Measurements from ENCODE around the gene FBXO48.

The FBXO48 gene

GRCh38 chr2:68435615-68436014 is 31.5 kb downstream of the FBXO48 start:
- no peak for DNase-seq (ENCODE audit: low read depth)

GRCh38 chr2:68434981-68435380 is 32.1 kb downstream of the FBXO48 start:
- no peak for DNase-seq (ENCODE audit: low read depth)

GRCh38 chr2:68432696-68433658 is 34.1 kb downstream of the FBXO48 start:
- DNase-seq (ENCODE audit: low read depth), result no peak

- no peak for DNase-seq (ENCODE audit: low read depth)
Observed at GRCh38 chr2:68431316-68431972, 35.6 kb downstream of the FBXO48 start.

- no peak for DNase-seq (ENCODE audit: low read depth)
Observed at GRCh38 chr2:68429311-68429826, 37.7 kb downstream of the FBXO48 start.

- no peak for DNase-seq (ENCODE audit: low read depth)
Observed at GRCh38 chr2:68428746-68429145, 38.3 kb downstream of the FBXO48 start.

- no peak for DNase-seq (ENCODE audit: low read depth)
Observed at GRCh38 chr2:68428126-68428525, 39.0 kb downstream of the FBXO48 start.

- DNase-seq (ENCODE audit: low read depth), result no peak
Observed at GRCh38 chr2:68426848-68427579, 40.1 kb downstream of the FBXO48 start.

GRCh38 chr2:68426446-68426845 is 40.6 kb downstream of the FBXO48 start:
- no peak for DNase-seq (ENCODE audit: low read depth)

- DNase-seq (ENCODE audit: low read depth), result no peak
Observed at GRCh38 chr2:68425503-68425902, 41.6 kb downstream of the FBXO48 start.

- DNase-seq (ENCODE audit: low read depth), result no peak
Observed at GRCh38 chr2:68423966-68424650, 43.0 kb downstream of the FBXO48 start.

- no peak for DNase-seq (ENCODE audit: low read depth)
Observed at GRCh38 chr2:68420254-68420910, 46.7 kb downstream of the FBXO48 start.

GRCh38 chr2:68418855-68419254 is 48.2 kb downstream of the FBXO48 start:
- no peak for DNase-seq (ENCODE audit: low read depth)

GRCh38 chr2:68418419-68418818 is 48.7 kb downstream of the FBXO48 start:
- DNase-seq (ENCODE audit: low read depth), result no peak

GRCh38 chr2:68417926-68418325 is 49.2 kb downstream of the FBXO48 start:
- no peak for DNase-seq (ENCODE audit: low read depth)

GRCh38 chr2:68416081-68416675 is 50.9 kb downstream of the FBXO48 start:
- no peak for DNase-seq (ENCODE audit: low read depth)

- DNase-seq (ENCODE audit: low read depth), result no peak
Observed at GRCh38 chr2:68415521-68415920, 51.6 kb downstream of the FBXO48 start.

- DNase-seq (ENCODE audit: low read depth), result no peak
Observed at GRCh38 chr2:68414876-68415275, 52.2 kb downstream of the FBXO48 start.

- no peak for DNase-seq (ENCODE audit: low read depth)
Observed at GRCh38 chr2:68414452-68414851, 52.6 kb downstream of the FBXO48 start.

- DNase-seq (ENCODE audit: low read depth), result no peak
Observed at GRCh38 chr2:68413466-68413865, 53.6 kb downstream of the FBXO48 start.

All from stimulated activated CD8-positive, alpha-beta memory T cell treated with anti-CD3 and anti-CD28 coated beads, Interleukin-15, amount 100 ng/mL, for 1 hour (primary cell).